Parathyroid adenoma (tissue), 2 donors: ENCODE data around the gene SLC49A4.

Experiments used
- H2AFZ ChIP-seq: fragments of 300-600 bp; sonication (generic); one replicate; pipeline ENCODE4 v1.7.0; 2017; ENCODE audit warnings: antibody characterized with exemption, mild to moderate bottlenecking
- H3K27ac ChIP-seq: fragments of 300-600 bp; sonication (generic); one replicate; pipeline ENCODE4 v1.7.0; 2017
- H3K27me3 ChIP-seq: fragments of 300-600 bp; sonication (generic); one replicate; pipeline ENCODE4 v1.7.0; 2017; ENCODE audit warnings: low read length; ENCODE audit not compliant: control insufficient read depth, insufficient read depth
- H3K36me3 ChIP-seq: fragments of 300-600 bp; sonication (generic); one replicate; pipeline ENCODE4 v1.7.0; 2017; ENCODE audit warnings: low read length; ENCODE audit not compliant: control insufficient read depth, insufficient read depth
- H3K4me1 ChIP-seq: fragments of 300-600 bp; sonication (generic); one replicate; pipeline ENCODE4 v1.7.0; 2017; ENCODE audit warnings: control low read depth
- H3K4me2 ChIP-seq: fragments of 300-600 bp; sonication (generic); one replicate; pipeline ENCODE4 v1.7.0; 2017; ENCODE audit warnings: low read length
- H3K4me3 ChIP-seq: fragments of 300-600 bp; sonication (generic); one replicate; pipeline ENCODE4 v1.7.0; 2017; ENCODE audit warnings: low read depth, low read length
- H3K79me2 ChIP-seq: fragments of 300-600 bp; sonication (generic); one replicate; pipeline ENCODE4 v1.7.0; 2017; ENCODE audit warnings: control low read depth
- H3K9ac ChIP-seq: fragments of 300-600 bp; sonication (generic); one replicate; pipeline ENCODE4 v1.7.0; 2017; ENCODE audit warnings: mild to moderate bottlenecking
- H3K9me3 ChIP-seq: fragments of 300-600 bp; sonication (generic); one replicate; pipeline ENCODE4 v1.7.0; 2017; ENCODE audit warnings: low read length; ENCODE audit not compliant: control insufficient read depth
- CTCF ChIP-seq: fragments of 300-600 bp; sonication (generic); IDR thresholded peaks from one replicate; pipeline ENCODE4 v1.7.0; 2017; ENCODE audit warnings: antibody characterized with exemption, mild to moderate bottlenecking
- donor health status: primary hyperparathyroidism.

The SLC49A4 gene

GRCh38 chr3:122767540-122768372 lies 27.1 kb upstream of the SLC49A4 start:
- Histone ChIP-seq H3K27me3 (no peaks in the 10 kb centered on the region), H3K9ac (no peak overlapping the region), H3K4me1 (no peaks in the 10 kb centered on the region), H3K36me3 (no peaks in the 10 kb centered on the region), H3K4me3 (no peak overlapping the region), H3K79me2 (no peaks in the 10 kb centered on the region), H3K4me2 (no peak overlapping the region), H3K9me3 (no peaks in the 10 kb centered on the region), H2AFZ (no peak overlapping the region), H3K27ac (no peak overlapping the region)
- no peak for TF ChIP-seq CTCF

- no peak overlapping the region for H2AFZ ChIP-seq
These were observed 24.2 kb upstream of the SLC49A4 start for GRCh38 chr3:122770521-122771202.

GRCh38 chr3:122772827-122773226 lies 22.0 kb upstream of the SLC49A4 start:
- H3K4me3 ChIP-seq: no peak overlapping the region
- no peak overlapping the region for H3K27ac ChIP-seq
- no peaks in the 10 kb centered on the region for H3K36me3 ChIP-seq
- H3K27me3 ChIP-seq: no peaks in the 10 kb centered on the region
- no peak overlapping the region for H3K4me2 ChIP-seq
- H2AFZ ChIP-seq: no peak overlapping the region
- H3K4me1 ChIP-seq: no peaks in the 10 kb centered on the region
- no peak overlapping the region for H3K9ac ChIP-seq
- TF ChIP-seq CTCF: no peak
- H3K79me2 ChIP-seq: no peaks in the 10 kb centered on the region
- no peaks in the 10 kb centered on the region for H3K9me3 ChIP-seq

More at GRCh38 chr3:122770521-122771202, 24.2 kb upstream of the SLC49A4 start:
- H3K27ac ChIP-seq: no peak overlapping the region
- TF ChIP-seq CTCF: no peak
- no peak overlapping the region for H3K4me2 ChIP-seq
- H3K36me3 ChIP-seq: no peaks in the 10 kb centered on the region
- H3K79me2 ChIP-seq: no peaks in the 10 kb centered on the region
- H3K4me1 ChIP-seq: no peaks in the 10 kb centered on the region
- H3K9me3 ChIP-seq: no peaks in the 10 kb centered on the region
- H3K27me3 ChIP-seq: no peaks in the 10 kb centered on the region
- no peak overlapping the region for H3K9ac ChIP-seq
- H3K4me3 ChIP-seq: no peak overlapping the region

- Histone ChIP-seq H3K9me3 (no peaks in the 10 kb centered on the region), H2AFZ (no peak overlapping the region), H3K4me2 (no peak overlapping the region), H3K4me3 (no peak overlapping the region), H3K27me3 (no peaks in the 10 kb centered on the region), H3K9ac (no peak overlapping the region), H3K4me1 (no peaks in the 10 kb centered on the region), H3K27ac (no peak overlapping the region), H3K36me3 (no peaks in the 10 kb centered on the region), H3K79me2 (no peaks in the 10 kb centered on the region)
- no peak for TF ChIP-seq CTCF
These were observed 20.8 kb upstream of the SLC49A4 start for GRCh38 chr3:122773944-122774509.
